GM19463 (cell line): ENCODE data around the gene DALRD3.
A peak's percentile ranks its signal among the peaks of the same experiment; 100 is the strongest.

Experiments used
- ATAC-seq: cut with Tn5 transposase; IDR thresholded peaks from one replicate; pipeline ENCODE4 v1.9.1; 2021; ENCODE audit warnings: mild to moderate bottlenecking, moderate library complexity; ENCODE audit not compliant: unreplicated experiment

DALRD3 gene

DNA sequence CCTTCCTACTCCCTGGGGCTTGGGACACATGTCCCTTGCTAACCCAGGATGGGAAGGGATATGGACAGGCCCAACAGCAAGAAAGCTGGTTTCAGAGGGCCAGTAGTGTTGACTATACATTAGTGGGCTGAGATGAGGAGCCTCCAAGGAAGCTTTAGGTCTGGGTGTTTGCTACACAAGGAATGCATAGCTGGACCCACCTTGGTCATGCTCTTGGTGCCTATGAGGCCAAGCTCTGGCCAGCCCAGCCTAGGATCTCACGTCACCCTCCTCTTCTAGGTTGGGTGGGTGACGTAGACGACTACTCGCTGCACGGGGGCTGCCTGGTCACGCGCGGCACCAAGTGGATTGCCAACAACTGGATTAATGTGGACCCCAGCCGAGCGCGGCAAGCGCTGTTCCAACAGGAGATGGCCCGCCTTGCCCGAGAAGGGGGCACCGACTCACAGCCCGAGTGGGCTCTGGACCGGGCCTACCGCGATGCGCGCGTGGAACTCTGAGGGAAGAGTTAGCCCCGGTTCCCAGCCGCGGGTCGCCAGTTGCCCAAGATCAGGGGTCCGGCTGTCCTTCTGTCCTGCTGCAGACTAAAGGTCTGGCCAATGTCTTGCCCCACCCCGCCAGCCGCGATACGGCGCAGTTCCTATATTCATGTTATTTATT lies 11.8 kb downstream of the DALRD3 start:
- no peak for ATAC-seq

DNA sequence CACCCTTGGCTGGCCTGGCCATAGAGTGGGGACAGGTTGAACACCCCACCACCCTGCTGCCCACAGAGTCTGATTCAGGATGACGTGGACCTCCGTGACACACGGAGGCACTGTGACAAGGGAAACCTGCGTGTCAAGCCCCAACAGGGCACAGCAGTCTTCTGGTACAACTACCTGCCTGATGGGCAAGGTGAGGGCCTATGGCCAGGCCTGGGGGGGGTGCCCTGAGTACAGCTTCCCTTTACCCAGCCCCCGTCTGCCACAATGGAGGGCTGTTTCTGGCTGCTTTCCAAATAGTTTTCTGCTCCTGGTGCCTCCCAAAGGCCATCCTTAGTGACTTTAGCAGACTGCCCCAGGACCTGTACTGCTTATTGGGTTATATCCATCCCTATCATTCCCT lies 12.4 kb downstream of the DALRD3 start:
- no peak for ATAC-seq

DNA sequence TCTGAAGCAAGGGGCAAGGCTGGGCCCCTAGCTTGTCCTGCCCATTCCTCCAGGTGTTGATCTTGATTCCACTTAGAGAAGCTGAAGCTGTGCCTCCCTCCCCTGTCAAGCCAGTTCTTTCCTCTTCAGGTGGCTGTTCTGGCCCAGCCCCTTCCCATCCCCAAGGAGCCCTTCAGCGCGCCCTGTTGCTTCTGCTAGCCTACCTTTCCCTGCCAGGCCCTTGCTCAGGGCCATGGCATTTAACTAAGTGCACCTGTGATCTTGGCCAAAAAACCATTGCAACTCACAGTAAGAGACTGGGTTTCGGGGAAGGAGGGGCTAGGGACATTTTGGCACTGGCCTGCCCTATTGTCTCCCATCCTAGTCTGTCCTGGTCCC lies 13.1 kb downstream of the DALRD3 start:
- no peak for ATAC-seq

DNA sequence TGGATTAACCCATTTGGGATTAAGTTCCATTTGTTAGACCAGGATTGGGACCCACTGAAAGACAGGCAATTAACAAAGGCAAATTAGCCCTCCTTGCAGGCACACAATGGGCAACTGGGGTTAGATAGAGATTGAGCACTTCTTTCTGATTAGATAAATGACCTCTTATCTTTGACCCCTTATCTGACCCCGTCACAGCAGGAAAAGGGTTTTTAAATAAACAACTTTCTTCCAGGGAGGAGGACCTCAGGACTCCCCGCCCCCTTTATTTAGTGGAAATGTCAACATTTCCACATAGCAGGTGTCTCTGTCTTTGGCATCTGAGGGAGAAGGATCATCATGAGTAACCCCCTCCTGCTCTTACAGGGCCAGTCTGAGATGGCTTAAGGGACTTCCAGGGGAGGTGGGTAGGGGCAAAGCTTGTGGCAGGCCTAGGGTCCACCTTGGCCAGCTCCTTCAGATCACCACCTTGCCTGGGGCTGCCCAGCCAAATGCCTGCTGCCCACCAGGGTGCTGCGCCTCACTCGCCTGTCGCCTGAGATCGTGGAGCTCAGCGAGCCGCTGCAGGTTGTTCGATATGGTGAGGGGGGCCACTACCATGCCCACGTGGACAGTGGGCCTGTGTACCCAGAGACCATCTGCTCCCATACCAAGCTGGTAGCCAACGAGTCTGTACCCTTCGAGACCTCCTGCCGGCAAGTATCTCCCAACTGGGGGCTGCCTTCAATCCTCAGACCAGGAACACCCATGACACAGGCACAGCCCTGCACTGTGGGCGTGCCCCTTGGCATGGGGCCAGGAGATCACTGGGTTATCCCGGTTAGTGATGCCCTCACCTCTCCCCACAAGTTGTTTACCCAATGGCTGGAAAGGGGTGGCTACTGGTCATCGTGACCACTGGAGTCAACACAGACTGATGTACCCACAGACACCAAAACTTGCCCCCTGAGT lies 13.8 kb downstream of the DALRD3 start:
- no peak for ATAC-seq

DNA sequence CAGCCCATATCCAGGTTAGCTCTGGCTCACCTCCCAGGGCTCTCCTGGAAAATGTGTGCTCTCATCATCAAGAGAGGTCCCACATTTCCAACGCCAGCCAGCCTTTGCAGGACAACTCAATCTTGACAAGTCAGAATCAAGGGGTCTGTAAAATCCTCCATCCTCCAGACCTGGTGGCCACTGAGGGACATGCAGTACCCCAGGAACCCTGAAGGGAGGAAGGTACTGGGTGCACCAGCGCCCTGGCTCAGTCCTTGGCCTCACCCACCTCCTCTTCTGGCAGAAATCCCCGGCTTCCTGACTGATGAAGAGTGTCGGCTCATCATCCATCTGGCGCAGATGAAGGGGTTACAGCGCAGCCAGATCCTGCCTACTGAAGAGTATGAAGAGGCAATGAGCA lies 17.2 kb downstream of the DALRD3 start:
- ATAC-seq: no peak

DNA sequence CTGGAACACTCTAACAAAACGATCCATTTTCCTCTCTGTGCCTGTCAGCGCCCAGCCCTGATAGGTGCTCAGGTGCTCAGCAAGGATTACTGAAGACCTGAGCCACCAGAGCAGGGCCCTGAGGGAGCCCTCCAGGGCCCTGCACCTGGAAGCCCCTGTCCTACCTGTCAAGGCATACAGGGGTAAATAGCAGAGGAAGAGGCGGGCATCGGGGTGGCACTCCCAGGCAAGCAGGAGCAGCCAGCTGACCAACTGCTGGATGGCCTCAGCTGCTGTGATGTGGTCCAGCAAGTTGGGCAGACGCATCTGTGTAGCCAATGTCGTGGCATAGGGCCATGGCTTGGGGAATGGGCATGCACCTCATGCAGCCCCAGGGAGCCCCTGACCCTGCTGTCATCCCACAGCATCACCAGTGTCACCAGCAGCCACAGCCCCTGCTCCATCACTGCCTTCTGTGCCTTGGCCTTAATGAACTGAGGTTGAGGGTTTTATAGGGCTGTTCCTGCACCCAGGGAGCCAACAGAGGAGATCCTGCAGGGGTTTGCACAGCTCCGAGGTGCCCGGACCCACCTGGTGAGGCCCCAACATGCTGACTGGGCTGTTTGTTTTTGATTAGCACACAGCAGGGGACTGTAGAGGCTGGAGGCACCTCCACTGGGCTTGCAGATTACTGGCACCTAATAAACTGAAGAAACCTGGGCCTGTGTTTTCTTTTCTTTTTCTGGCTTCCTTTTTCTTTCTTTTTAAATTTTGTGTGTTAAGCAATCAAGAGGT lies 19.1 kb downstream of the DALRD3 start:
- ATAC-seq: no peak

DNA sequence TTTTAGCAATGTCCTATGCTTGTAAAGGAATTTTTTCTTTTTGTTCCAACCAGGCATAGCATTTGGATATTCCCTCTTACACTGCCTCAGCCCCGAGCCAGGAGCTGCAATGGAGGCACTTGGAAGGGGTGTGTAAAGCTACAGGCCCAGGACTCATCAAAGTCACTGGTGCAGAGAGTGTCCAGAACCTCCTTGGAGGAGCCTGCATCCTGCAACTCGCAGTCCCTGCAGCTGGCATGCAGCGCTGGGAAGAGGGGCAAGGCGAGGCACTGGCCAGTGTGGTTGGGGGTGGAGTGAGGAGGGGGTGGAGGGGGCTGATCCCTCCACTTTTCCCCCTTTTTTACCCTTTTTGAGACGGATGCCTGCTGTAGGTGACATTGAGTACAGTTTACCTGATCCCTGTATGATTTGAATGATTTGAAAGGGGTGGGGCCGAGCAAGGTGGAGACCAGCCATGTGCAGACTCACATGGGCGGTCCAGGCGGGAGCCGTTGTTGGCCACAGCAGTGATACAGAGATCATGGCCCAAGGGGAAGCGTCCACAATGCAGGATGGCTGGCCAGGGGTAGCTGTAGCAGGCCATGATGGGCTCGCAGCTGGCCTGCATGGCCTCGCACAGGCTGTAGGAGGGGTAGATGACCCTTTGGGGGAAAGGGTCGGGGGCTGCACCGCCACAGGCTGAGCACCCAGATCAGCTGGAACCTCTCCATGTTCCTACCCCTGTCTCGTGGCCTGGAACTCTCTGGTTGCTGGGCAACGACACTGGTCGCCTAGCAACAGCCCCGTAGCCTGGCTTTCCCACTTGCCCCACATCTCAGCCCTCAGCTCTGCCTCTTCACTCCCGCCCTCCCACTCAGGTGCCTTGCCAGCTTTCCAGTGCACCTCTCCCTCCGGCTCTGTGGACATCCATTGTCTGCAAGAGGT lies 20.4 kb downstream of the DALRD3 start:
- ATAC-seq: no peak

DNA sequence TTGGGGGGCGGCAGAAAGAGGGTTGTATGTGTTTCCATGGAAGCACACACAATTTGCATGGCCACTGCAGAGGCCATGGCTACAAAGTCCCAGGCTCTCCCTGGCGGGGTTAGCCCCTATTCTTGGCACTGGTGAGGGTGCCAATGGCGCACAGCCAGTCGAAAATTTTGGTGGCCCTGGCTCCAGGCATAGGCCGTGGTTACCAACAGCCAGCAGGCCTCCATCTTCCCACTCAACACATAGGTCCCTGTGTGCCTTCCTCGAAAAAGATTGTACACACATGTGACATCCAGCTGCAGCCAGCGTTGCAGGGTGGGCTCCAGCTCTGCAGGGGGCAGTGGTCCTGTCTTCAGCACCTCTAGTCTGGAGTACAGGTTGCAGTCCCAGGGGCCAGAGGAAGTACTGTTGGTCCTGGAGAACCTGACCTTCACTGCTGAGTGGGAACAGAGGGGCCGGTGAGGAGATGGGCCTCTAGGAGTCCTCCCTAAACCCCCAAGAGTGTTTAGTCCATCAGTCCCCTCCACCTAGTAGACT lies 21.2 kb downstream of the DALRD3 start:
- no peak for ATAC-seq

DNA sequence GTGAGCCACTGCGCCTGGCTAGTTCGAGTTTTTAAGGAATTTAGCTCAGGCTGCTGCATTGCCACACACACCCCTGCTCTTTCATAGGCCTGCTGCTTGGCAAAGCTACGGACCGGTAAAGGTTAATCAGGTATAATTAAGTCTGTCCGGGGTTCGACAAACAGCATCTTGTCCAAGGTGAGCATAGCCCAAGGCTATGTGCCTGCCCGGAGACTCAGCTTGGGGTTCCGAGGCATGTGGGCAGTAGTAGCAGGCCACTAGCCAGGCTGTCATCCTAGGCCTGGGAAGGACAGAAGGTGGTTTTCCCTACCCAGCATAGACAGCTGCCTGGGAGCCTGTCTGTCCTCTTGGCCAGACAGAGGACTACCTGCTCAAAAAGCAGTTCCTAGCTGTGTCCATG lies 21.7 kb downstream of the DALRD3 start:
- no peak for ATAC-seq

DNA sequence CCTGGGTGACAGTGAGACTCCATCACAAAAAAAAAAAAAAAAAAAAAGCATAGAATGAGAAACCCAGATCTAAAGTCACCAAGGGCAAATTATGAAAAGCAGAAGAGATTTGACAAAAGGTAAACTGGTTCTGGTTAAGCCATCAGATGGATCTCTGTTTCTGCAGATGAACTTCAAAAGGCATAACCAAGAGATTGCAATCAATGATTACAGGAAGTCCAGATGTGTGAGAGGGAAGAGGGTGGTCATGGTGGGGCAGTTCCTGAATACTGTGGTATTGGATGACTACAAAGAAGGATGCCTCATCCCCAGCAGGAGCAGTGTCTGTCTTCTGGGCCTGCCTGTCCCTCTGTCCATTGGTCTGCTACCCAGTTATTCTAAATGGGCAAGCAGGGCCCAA lies 24.5 kb downstream of the DALRD3 start:
- no peak for ATAC-seq

DNA sequence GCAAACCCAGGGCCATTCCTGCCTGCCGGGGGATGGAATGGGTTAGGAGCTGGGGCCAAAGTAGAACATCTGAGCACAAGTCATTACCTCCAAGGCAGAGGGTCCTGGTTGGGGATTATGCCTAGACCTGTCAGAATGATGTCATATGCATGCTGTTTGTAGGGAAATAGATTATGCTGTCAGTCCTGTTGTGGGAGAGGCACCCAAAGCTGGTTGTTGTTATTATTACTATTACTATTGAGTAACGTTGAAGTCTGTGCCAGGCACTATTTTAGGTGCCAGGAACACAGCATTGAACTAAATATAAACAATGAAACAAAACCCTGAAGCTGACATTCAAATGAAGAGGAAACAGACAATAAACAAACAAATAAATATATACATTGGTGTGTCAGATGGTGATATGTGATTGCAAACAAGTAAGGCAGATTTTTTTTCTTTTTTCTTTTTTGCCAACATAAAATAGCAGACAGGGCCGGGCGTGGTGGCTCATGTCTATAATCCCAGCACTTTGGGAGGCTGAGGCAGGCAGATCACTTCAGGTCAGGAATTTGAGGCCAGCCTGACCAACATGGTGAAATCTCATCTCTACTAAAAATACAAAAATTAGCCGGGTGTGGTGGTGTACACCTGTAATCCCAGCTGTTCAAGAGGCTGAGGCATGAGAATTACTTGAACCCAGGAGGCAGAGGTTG lies 26.4 kb downstream of the DALRD3 start:
- ATAC-seq: no peak

DNA sequence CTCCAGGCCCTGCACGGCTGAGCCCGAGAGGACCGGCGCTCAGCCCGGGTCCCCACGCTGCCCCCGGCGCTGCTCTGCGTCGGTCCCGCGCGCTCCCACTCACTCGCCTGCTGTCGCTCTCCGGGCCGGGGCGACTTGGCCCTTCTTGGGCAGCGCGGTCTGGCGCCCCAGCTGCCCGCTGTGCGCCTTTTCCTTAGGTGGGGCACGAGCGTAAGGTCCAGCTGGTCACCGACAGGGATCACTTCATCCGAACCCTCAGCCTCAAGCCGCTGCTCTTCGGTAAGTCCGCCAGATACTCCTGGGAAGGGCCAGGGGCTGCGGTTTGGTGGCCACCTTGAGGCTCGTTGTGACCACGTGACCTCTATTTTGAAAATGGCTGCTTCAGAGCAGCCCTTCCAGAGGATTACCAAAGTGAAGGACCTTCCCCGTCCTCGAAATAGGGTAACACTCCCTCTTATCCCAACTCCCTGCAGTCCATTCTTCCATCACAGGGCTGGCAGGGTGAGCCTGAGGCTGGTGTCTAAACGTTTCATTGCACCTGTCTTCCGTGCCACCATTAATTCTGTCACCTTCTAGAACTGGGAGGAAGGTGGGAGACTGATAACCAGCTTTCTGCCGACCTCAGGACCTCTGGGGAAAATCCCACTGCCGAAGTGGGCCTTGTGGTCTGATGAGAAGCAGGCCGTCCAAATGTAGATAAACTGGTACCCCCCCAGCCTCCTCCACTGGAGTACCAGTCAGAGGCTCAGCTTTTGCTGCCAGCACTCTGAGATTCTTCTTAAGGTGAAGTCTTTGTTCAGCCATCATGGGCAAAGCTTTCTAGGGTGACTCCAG lies 27.5 kb downstream of the DALRD3 start:
- ATAC-seq: peak; percentile 14

DNA sequence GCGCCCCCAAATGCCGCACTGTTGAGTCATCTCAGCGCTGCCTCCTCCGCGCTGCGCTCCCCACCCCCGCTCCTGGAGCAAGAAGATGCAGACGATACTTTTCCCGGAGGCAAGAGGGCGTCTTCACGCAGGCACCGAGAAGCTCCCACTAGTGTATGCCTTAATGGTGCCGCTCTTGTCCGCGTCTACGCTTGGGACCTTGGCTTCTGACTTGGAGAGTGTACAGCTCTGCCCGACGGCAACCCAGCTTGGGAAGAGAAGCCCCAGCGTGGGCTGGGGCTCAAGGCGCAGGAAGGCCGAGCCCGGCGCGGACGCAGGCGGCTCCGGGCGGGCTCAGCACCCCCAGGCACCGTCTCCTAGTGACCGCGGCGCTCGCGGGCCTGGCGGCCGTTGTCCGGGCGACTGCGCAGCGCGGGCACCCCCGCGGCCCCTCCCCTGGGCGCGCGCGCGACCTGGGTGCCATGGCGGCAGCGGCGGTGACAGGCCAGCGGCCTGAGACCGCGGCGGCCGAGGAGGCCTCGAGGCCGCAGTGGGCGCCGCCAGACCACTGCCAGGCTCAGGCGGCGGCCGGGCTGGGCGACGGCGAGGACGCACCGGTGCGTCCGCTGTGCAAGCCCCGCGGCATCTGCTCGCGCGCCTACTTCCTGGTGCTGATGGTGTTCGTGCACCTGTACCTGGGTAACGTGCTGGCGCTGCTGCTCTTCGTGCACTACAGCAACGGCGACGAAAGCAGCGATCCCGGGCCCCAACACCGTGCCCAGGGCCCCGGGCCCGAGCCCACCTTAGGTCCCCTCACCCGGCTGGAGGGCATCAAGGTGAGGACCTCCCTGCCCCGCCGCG lies 28.4 kb downstream of the DALRD3 start, which contains the start of gene P4HTM:
TSS of gene P4HTM (plus strand) at position 446 of the 840 bp plus-strand sequence. CDS start at position 462, 16 bp downstream.
- ATAC-seq: peak; percentile 55

DNA sequence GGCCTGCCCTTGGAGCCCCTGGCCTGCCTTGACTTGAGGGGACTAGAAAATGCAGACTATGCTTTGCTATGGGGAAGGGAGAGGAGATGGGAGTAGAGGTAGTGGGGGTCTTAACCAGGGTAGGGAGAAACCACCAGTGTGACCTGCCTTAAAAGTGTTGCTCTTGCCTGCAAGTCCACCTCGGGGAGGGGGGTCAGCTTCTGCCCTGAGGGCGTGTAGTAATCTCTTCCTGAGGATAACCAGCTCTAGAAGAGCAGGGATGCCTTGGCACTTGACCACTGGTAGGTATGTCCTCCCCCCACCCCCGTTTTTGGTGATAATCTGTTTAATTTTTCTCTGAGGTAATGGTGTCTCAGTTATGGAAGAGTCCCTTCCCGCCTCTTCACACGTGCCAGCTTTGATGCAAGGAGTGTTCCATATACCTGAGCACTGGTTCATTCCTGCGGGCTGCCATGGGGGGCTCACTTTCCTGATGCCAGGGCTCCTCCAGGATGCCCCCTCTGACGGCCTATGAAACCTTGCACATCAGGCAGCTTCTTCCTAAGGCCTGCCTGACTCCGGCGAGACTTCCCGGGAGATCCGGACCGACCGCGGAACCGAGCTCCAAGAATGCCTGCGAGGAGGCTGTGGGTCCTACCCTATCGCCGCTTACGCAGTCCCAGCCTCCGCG lies 29.1 kb downstream of the DALRD3 start:
- no peak for ATAC-seq

DNA sequence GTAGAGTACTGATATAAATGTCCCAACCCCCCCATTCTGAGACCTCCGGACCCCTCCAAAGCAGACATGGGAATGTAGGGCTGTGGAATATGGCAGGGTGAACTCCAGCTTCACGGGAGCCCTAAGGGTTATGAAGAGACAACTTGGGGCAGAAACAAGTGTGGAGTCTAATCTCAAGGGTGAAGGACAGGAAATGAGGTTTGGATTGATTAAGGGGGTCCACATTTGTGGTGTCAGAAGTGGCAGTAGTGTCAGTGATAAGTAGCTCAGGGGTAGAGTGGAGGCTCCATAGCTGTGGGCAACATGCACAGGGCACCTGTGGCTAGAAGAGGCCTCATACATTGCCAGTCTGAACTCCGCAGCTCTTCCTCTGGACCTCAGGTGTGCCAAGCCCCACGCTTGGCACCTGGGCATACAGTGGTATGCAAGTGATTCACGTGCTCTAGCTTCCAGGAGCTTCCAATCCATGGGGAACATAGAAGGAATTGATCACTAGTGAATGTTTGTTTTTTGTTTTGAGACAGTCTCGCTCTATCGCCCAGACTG lies 32.5 kb downstream of the DALRD3 start:
- ATAC-seq: no peak

DNA sequence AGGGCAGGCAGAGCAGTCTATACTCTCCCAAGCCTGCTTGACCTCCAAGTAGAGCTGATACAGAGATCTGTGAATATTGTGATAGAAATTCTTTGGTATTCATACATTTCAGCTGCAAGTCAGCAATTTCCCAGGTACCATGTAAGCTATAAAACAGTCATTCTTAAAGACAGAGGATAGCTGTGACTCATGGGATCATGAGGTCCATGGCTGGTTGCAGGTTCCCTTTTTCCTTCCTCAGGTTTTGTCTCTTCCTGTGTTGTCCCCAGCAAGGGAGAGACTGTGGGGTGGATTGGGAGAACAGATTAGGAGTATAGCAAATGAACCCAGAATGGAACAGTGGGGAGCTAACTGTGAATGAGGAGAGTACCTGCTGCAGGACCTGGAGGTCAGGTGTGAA lies 33.7 kb downstream of the DALRD3 start:
- ATAC-seq: no peak

DNA sequence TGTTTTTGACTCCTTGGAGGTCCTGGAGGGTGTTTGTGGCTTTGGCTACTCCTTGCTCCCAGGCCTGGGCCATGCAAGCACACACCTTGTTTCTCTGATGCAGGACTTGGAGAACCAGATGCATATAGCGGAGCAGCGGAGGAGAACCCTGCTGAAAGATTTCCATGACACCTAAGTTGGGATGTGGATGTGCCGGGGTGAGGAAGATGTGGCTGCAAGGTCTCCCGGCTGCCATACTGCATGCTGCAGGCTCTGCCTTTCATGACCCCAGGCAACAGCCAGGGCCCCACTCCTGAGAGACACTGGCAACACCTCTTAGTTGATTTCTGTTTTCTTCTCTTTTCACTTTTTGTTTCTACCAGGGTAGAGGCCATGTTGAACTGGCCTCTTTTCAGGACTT lies 35.3 kb downstream of the DALRD3 start:
- ATAC-seq: no peak
